Astrocyte (in vitro differentiated cells and primary cell): Measurements from ENCODE around the gene DCLRE1A. TPM values are rescaled to one million over a fixed set of nuclear protein-coding genes. Genes with fewer than 3 reads are reported as not detected.
"Not testable (repeated sequence)": the region's sequence is repeated elsewhere in the genome, so short reads cannot be mapped to it uniquely, and the experiment has no call there.

Experiments used
- DNase-seq: peaks from one replicate; pipeline ENCODE4 v3.0.0-alpha.2; 2010; ENCODE audit warnings: low read depth
- FAIRE-seq: peaks from 2 replicates; lab custom pipeline; 2011; peaks lifted over from hg19 to GRCh38; lab: Jason Lieb, UNC
- H2AFZ ChIP-seq: 2 replicates; pipeline ENCODE4 v1.6.0; 2012; ENCODE audit warnings: low read depth, low read length, inconsistent platforms
- H3K27ac ChIP-seq: 2 replicates; pipeline ENCODE4 v1.5.1; 2011; ENCODE audit warnings: low read depth, low read length, inconsistent platforms
- H3K27me3 ChIP-seq: 2 replicates; pipeline ENCODE4 v1.6.0; 2011; ENCODE audit warnings: low read length, inconsistent platforms; ENCODE audit not compliant: insufficient read depth
- H3K36me3 ChIP-seq: 2 replicates; pipeline ENCODE4 v1.5.1; 2011; ENCODE audit warnings: low read length, inconsistent platforms; ENCODE audit not compliant: insufficient read depth
- H3K4me1 ChIP-seq: 2 replicates; pipeline ENCODE4 v1.5.1; 2011; ENCODE audit warnings: low read length, inconsistent platforms; ENCODE audit not compliant: insufficient read depth
- H3K4me2 ChIP-seq: 2 replicates; pipeline ENCODE4 v1.6.0; 2012; ENCODE audit warnings: low read length, inconsistent platforms
- H3K4me3 ChIP-seq: 2 replicates; pipeline ENCODE4 v1.5.1; 2011; ENCODE audit warnings: low read depth, mild to moderate bottlenecking, low read length, inconsistent platforms; ENCODE audit not compliant: insufficient read depth
- H3K79me2 ChIP-seq: 2 replicates; pipeline ENCODE4 v1.6.0; 2012; ENCODE audit warnings: mild to moderate bottlenecking, low read length, inconsistent platforms; ENCODE audit not compliant: insufficient read depth
- H3K9ac ChIP-seq: 2 replicates; pipeline ENCODE4 v1.6.0; 2012; ENCODE audit warnings: mild to moderate bottlenecking, low read length, inconsistent platforms
- H3K9me3 ChIP-seq: 2 replicates; pipeline ENCODE4 v1.5.1; 2012; ENCODE audit warnings: low read depth, mild to moderate bottlenecking, low read length, inconsistent platforms; ENCODE audit not compliant: insufficient read depth
- H4K20me1 ChIP-seq: 2 replicates; pipeline ENCODE4 v1.6.0; 2012; ENCODE audit warnings: low read length, inconsistent platforms; ENCODE audit not compliant: insufficient read depth
- H3K27ac Mint-ChIP-seq: one replicate; pipeline ENCODE4 v1.8.0; 2021; ENCODE audit warnings: mild to moderate bottlenecking, mixed read lengths; ENCODE audit not compliant: unreplicated experiment
- H3K27me3 Mint-ChIP-seq: one replicate; pipeline ENCODE4 v1.8.0; 2021; ENCODE audit warnings: low read depth, mixed read lengths; ENCODE audit not compliant: unreplicated experiment
- H3K36me3 Mint-ChIP-seq: one replicate; pipeline ENCODE4 v1.8.0; 2021; ENCODE audit warnings: low read depth, mixed read lengths; ENCODE audit not compliant: unreplicated experiment
- H3K4me1 Mint-ChIP-seq: one replicate; pipeline ENCODE4 v1.8.0; 2021; ENCODE audit warnings: low read depth, mixed read lengths; ENCODE audit not compliant: unreplicated experiment
- H3K4me3 Mint-ChIP-seq: one replicate; pipeline ENCODE4 v1.8.0; 2021; ENCODE audit warnings: mild to moderate bottlenecking, moderate library complexity, mixed read lengths; ENCODE audit not compliant: unreplicated experiment
- H3K9me3 Mint-ChIP-seq: one replicate; pipeline ENCODE4 v1.8.0; 2021; ENCODE audit warnings: mild to moderate bottlenecking, mixed read lengths; ENCODE audit not compliant: unreplicated experiment
- EZH2 ChIP-seq: IDR thresholded peaks from 2 replicates; pipeline ENCODE4 v1.6.1; 2012; ENCODE audit warnings: mild to moderate bottlenecking, low read length, inconsistent platforms; ENCODE audit not compliant: insufficient read depth
- total RNA-seq: library from RNA; stranded (reverse); gene quantifications from 2 replicates; pipeline ENCODE4 v1.2.1, GENCODE V29; 2021
- TF ChIP-seq, protein P1 (sequence below): IDR thresholded peaks from 2 replicates; pipeline ENCODE4 v1.5.1; 2011; ENCODE audit warnings: low read depth, mild to moderate bottlenecking, inconsistent platforms, low read length, moderate library complexity; ENCODE audit not compliant: insufficient read depth

DCLRE1A gene
- total RNA-seq, 1 donor from 2014 or later = 3.8 TPM

DNA sequence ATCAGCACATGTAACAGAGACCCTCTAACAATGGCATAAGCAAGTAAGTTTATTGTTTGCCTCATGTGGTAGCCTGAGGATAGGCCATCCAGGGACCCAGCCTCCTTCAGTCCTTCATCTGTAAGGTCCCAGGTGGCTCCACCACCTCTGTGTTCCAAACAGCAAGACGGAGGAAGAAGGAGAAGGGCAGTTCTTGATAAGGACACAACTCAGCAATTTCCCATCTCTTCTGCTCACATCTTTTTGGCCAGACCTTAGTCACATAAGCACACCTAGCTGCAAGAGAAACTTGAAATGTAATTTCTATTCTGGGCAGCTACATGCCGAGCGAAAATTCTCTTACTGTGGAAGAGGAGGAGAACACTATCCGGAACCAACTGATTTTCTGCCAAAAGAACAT, 33.9 kb downstream of the DCLRE1A start:
- no peak overlapping the region for H3K4me2 ChIP-seq
- Mint-ChIP-seq H3K4me3 (no peak overlapping the region), H3K9me3 (no peaks in the 10 kb centered on the region), H3K27ac (no peak overlapping the region), H3K36me3 (no peaks in the 10 kb centered on the region), H3K4me1 (no peaks in the 10 kb centered on the region), H3K27me3 (peaks cover 22% of the 10 kb centered on the region)
- FAIRE-seq (no peak), DNase-seq (no peak)
- no peaks in the 10 kb centered on the region for H4K20me1 ChIP-seq
- TF ChIP-seq, protein P1, sequence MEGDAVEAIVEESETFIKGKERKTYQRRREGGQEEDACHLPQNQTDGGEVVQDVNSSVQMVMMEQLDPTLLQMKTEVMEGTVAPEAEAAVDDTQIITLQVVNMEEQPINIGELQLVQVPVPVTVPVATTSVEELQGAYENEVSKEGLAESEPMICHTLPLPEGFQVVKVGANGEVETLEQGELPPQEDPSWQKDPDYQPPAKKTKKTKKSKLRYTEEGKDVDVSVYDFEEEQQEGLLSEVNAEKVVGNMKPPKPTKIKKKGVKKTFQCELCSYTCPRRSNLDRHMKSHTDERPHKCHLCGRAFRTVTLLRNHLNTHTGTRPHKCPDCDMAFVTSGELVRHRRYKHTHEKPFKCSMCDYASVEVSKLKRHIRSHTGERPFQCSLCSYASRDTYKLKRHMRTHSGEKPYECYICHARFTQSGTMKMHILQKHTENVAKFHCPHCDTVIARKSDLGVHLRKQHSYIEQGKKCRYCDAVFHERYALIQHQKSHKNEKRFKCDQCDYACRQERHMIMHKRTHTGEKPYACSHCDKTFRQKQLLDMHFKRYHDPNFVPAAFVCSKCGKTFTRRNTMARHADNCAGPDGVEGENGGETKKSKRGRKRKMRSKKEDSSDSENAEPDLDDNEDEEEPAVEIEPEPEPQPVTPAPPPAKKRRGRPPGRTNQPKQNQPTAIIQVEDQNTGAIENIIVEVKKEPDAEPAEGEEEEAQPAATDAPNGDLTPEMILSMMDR = no peak
- TF ChIP-seq EZH2 = no peak
- H3K9me3 ChIP-seq = no peaks in the 10 kb centered on the region
- H3K4me3 ChIP-seq = no peak overlapping the region
- no peaks in the 10 kb centered on the region for H3K4me1 ChIP-seq
- H3K27me3 ChIP-seq = no peaks in the 10 kb centered on the region
- H3K79me2 ChIP-seq = no peaks in the 10 kb centered on the region
- H3K9ac ChIP-seq = no peak overlapping the region
- no peaks in the 10 kb centered on the region for H3K36me3 ChIP-seq
- H2AFZ ChIP-seq = no peak overlapping the region
- H3K27ac ChIP-seq = no peak overlapping the region

DNA sequence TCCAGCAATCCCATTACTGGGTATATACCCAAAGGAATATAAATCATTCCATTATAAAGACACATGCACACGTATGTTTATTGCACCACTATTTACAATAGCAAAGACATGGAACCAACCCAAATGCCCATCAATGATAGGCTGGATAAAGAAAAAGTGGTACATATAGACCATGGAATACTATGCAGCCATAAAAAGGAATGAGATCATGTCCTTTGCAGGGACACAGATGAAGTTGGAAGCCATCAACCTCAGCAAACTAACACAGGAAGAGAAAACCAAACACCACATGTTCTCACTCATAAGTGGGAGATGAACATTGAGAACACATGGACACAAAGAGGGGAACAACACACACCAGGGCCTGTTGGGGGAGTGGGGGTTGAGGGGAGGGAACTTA, 39.2 kb downstream of the DCLRE1A start:
- not testable (repeated sequence) for H3K36me3 Mint-ChIP-seq, H3K4me1 Mint-ChIP-seq, H3K4me3 Mint-ChIP-seq, DNase-seq, H3K9me3 Mint-ChIP-seq, H3K4me2 ChIP-seq, H4K20me1 ChIP-seq, H2AFZ ChIP-seq, H3K36me3 ChIP-seq, H3K4me1 ChIP-seq, H3K4me3 ChIP-seq, H3K9me3 ChIP-seq, H3K27ac ChIP-seq, H3K27me3 ChIP-seq, H3K9ac ChIP-seq, FAIRE-seq, H3K79me2 ChIP-seq, H3K27ac Mint-ChIP-seq
- H3K27me3 Mint-ChIP-seq = peaks cover 27% of the 10 kb centered on the region

DNA sequence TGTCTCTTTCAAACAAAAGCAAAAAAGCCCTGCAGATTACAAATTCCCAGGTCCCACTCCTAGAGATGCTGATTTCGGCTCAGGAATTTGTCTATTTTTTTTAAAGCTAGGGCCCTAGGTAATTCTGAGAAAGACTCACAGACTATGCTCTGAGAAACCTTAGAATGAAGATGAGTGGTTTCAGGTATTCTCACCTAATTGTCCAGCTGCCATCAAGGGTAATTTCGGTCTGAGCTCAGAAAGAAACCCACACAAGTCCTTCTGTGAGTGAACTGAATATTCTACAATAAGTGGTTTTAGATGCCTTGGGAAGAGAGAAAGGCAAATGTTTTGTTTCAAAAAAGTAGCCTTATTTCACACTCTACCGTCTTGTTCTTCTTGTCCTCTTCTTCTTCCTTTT, 45.7 kb downstream of the DCLRE1A start:
- H3K9me3 ChIP-seq = no peaks in the 10 kb centered on the region
- no peak for DNase-seq
- Mint-ChIP-seq H3K27ac (no peak overlapping the region), H3K36me3 (no peaks in the 10 kb centered on the region), H3K4me3 (no peak overlapping the region), H3K9me3 (peaks cover 3% of the 10 kb centered on the region), H3K4me1 (no peaks in the 10 kb centered on the region), H3K27me3 (peaks cover 34% of the 10 kb centered on the region)
- H2AFZ ChIP-seq = no peak overlapping the region
- H3K9ac ChIP-seq = no peak overlapping the region
- H3K4me2 ChIP-seq = no peak overlapping the region
- H3K4me1 ChIP-seq = no peaks in the 10 kb centered on the region
- TF ChIP-seq, protein P1 = no peak
- no peak for TF ChIP-seq EZH2
- no peaks in the 10 kb centered on the region for H3K36me3 ChIP-seq
- no peaks in the 10 kb centered on the region for H3K79me2 ChIP-seq
- no peak overlapping the region for H3K27ac ChIP-seq
- no peak for FAIRE-seq
- peaks cover 8% of the 10 kb centered on the region for H3K27me3 ChIP-seq
- H3K4me3 ChIP-seq = no peak overlapping the region
- H4K20me1 ChIP-seq = no peaks in the 10 kb centered on the region
